Measurements from ENCODE around the gene FOXC2.

The FOXC2 gene

DNA sequence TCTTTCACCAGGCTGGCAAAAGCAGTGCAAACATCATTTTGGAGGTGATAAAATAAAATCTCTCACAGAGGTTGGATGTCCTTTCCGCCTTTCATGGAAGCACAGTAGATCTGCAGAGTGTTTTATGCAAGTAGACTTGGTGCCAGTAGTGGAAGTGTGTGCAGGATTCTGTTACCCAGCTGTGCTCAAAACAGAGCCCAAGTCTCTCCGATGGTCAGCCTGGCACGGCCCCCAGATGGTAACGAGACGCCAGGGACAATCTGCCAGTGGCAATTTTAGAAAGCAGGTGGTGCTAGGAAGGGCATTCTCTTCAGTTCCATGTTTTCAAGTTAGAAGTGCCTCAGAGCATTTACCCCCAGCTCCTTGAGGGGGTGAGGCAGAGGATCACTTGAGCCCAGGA lies 10.1 kb upstream of the FOXC2 start:
- 75% methylated on average over 5 of the region's 5 CpGs for WGBS, 2 experiments
- H3K4me3 ChIP-seq (ENCODE audit: insufficient read depth, low read depth, low read length) = no peak overlapping the region
- no peaks in the 10 kb centered on the region for H3K36me3 ChIP-seq (ENCODE audit: control insufficient read depth, insufficient read depth, low read length)
- H3K27ac ChIP-seq (ENCODE audit: insufficient read depth, low read depth, low read length, poor library complexity, severe bottlenecking) = no peak overlapping the region
- H3K9me3 ChIP-seq (ENCODE audit: control insufficient read depth, low read length) = no peaks in the 10 kb centered on the region
- H3K4me1 ChIP-seq (ENCODE audit: control insufficient read depth, insufficient read depth, low read length) = no peaks in the 10 kb centered on the region
- peaks cover 8% of the 10 kb centered on the region for H3K27me3 ChIP-seq (ENCODE audit: control insufficient read depth, insufficient read depth, low read length, poor library complexity, severe bottlenecking)

DNA sequence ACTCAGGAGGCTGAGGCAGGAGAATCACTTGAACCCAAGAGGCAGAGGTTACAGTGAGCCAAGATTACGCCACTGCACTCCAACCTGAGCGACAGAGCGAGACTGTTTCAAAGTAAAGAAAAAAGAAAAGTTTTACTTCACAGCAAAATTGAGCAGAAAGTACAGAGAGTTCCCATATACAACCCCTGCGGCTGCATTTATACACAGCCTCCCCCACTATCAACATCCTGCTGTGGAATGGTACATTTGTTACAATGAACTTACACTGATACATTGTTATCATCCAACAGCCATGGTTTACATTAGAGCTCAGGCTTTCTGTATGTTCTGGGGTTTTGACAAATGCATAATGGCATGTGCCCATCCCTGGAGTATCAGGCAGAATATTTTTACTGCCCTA lies 9.0 kb upstream of the FOXC2 start:
- Histone ChIP-seq H3K27me3 (ENCODE audit: control insufficient read depth, insufficient read depth, low read length, poor library complexity, severe bottlenecking) (peaks cover 8% of the 10 kb centered on the region), H3K9me3 (ENCODE audit: control insufficient read depth, low read length) (no peaks in the 10 kb centered on the region), H3K4me1 (ENCODE audit: control insufficient read depth, insufficient read depth, low read length) (no peaks in the 10 kb centered on the region), H3K27ac (ENCODE audit: insufficient read depth, low read depth, low read length, poor library complexity, severe bottlenecking) (no peak overlapping the region), H3K4me3 (ENCODE audit: insufficient read depth, low read depth, low read length) (no peak overlapping the region), H3K36me3 (ENCODE audit: control insufficient read depth, insufficient read depth, low read length) (no peaks in the 10 kb centered on the region)
- 92 to 93% methylated on average over 4 of the region's 4 CpGs for WGBS, 2 experiments

- Histone ChIP-seq H3K4me1 (ENCODE audit: control insufficient read depth, insufficient read depth, low read length) (no peaks in the 10 kb centered on the region), H3K9me3 (ENCODE audit: control insufficient read depth, low read length) (no peaks in the 10 kb centered on the region), H3K4me3 (ENCODE audit: insufficient read depth, low read depth, low read length) (no peak overlapping the region), H3K36me3 (ENCODE audit: control insufficient read depth, insufficient read depth, low read length) (no peaks in the 10 kb centered on the region), H3K27me3 (ENCODE audit: control insufficient read depth, insufficient read depth, low read length, poor library complexity, severe bottlenecking) (peaks cover 17% of the 10 kb centered on the region), H3K27ac (ENCODE audit: insufficient read depth, low read depth, low read length, poor library complexity, severe bottlenecking) (no peak overlapping the region)
- WGBS, 2 experiments = 85 to 86% methylated on average over 27 to 28 of the region's 28 CpGs
Measured at GRCh38 chr16:86558355-86559193, 8.1 kb upstream of the FOXC2 start.

- Histone ChIP-seq H3K4me3 (ENCODE audit: insufficient read depth, low read depth, low read length) (no peak overlapping the region), H3K36me3 (ENCODE audit: control insufficient read depth, insufficient read depth, low read length) (no peaks in the 10 kb centered on the region), H3K9me3 (ENCODE audit: control insufficient read depth, low read length) (no peaks in the 10 kb centered on the region), H3K27ac (ENCODE audit: insufficient read depth, low read depth, low read length, poor library complexity, severe bottlenecking) (no peak overlapping the region), H3K27me3 (ENCODE audit: control insufficient read depth, insufficient read depth, low read length, poor library complexity, severe bottlenecking) (peaks cover 30% of the 10 kb centered on the region), H3K4me1 (ENCODE audit: control insufficient read depth, insufficient read depth, low read length) (peaks cover 7% of the 10 kb centered on the region)
- 90 to 95% methylated on average over 9 of the region's 9 CpGs for WGBS, 2 experiments
Measured at GRCh38 chr16:86559802-86560305, 6.8 kb upstream of the FOXC2 start.

DNA sequence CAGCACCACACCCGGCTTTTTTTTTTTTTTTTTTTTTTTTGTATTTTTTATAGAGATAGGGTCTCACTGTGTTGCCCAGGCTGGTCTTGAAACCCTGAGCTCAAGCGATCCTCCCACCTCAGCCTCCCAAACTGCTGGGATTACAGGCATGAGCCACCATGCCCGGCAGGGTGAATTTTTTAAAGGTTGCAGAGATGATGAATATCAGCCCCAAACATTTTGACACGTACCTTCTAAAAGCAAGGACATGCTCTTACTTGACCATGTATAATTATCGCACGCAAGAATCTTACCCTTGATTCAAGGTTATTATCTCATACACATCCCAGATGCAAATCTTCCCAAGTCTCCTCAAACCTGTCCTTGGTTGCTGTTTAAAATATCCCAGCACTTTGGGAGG lies 4.3 kb upstream of the FOXC2 start:
- peaks cover 55% of the 10 kb centered on the region for H3K27me3 ChIP-seq (ENCODE audit: control insufficient read depth, insufficient read depth, low read length, poor library complexity, severe bottlenecking)
- no peak overlapping the region for H3K27ac ChIP-seq (ENCODE audit: insufficient read depth, low read depth, low read length, poor library complexity, severe bottlenecking)
- H3K4me3 ChIP-seq (ENCODE audit: insufficient read depth, low read depth, low read length) = no peak overlapping the region
- H3K36me3 ChIP-seq (ENCODE audit: control insufficient read depth, insufficient read depth, low read length) = no peaks in the 10 kb centered on the region
- H3K4me1 ChIP-seq (ENCODE audit: control insufficient read depth, insufficient read depth, low read length) = peaks cover 7% of the 10 kb centered on the region
- WGBS, 2 experiments = 74 to 75% methylated on average over 5 of the region's 6 CpGs
- no peaks in the 10 kb centered on the region for H3K9me3 ChIP-seq (ENCODE audit: control insufficient read depth, low read length)

- Histone ChIP-seq H3K4me1 (ENCODE audit: control insufficient read depth, insufficient read depth, low read length) (peaks cover 7% of the 10 kb centered on the region), H3K27me3 (ENCODE audit: control insufficient read depth, insufficient read depth, low read length, poor library complexity, severe bottlenecking) (peaks cover 61% of the 10 kb centered on the region), H3K4me3 (ENCODE audit: insufficient read depth, low read depth, low read length) (peak overlapping the region; percentile 5), H3K9me3 (ENCODE audit: control insufficient read depth, low read length) (no peaks in the 10 kb centered on the region), H3K36me3 (ENCODE audit: control insufficient read depth, insufficient read depth, low read length) (no peaks in the 10 kb centered on the region), H3K27ac (ENCODE audit: insufficient read depth, low read depth, low read length, poor library complexity, severe bottlenecking) (no peak overlapping the region)
- 2% methylated on average over 41 of the region's 41 CpGs for WGBS, 2 experiments
Measured at GRCh38 chr16:86563469-86564345, 2.9 kb upstream of the FOXC2 start.

DNA sequence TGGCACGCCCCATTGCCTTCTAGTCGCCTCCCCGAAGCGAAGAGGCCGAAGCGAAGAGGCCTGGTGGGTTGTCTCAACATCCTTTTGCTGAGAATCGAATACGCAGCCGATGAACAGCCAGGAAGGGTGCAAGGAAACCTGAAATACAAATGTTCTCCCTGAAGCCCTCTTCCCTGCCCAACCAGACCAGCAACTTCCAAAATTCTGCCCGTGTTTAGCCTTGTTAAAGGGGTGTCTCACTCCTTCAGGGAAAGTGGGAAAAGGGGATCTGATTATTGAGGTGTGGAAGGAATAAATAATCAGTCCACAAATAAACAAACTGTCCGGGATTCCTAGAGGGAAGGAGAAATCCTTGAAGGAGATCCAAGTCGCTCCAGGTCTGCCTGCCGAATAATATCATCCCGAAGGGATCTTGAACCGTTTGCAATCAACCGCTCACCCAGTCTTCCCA lies 1.4 kb upstream of the FOXC2 start:
- Histone ChIP-seq H3K4me1 (ENCODE audit: control insufficient read depth, insufficient read depth, low read length) (peaks cover 7% of the 10 kb centered on the region), H3K27me3 (ENCODE audit: control insufficient read depth, insufficient read depth, low read length, poor library complexity, severe bottlenecking) (peaks cover 76% of the 10 kb centered on the region), H3K27ac (ENCODE audit: insufficient read depth, low read depth, low read length, poor library complexity, severe bottlenecking) (no peak overlapping the region), H3K4me3 (ENCODE audit: insufficient read depth, low read depth, low read length) (no peak overlapping the region), H3K9me3 (ENCODE audit: control insufficient read depth, low read length) (no peaks in the 10 kb centered on the region), H3K36me3 (ENCODE audit: control insufficient read depth, insufficient read depth, low read length) (no peaks in the 10 kb centered on the region)
- WGBS, 2 experiments = 6 to 8% methylated on average over 15 to 16 of the region's 16 CpGs

DNA sequence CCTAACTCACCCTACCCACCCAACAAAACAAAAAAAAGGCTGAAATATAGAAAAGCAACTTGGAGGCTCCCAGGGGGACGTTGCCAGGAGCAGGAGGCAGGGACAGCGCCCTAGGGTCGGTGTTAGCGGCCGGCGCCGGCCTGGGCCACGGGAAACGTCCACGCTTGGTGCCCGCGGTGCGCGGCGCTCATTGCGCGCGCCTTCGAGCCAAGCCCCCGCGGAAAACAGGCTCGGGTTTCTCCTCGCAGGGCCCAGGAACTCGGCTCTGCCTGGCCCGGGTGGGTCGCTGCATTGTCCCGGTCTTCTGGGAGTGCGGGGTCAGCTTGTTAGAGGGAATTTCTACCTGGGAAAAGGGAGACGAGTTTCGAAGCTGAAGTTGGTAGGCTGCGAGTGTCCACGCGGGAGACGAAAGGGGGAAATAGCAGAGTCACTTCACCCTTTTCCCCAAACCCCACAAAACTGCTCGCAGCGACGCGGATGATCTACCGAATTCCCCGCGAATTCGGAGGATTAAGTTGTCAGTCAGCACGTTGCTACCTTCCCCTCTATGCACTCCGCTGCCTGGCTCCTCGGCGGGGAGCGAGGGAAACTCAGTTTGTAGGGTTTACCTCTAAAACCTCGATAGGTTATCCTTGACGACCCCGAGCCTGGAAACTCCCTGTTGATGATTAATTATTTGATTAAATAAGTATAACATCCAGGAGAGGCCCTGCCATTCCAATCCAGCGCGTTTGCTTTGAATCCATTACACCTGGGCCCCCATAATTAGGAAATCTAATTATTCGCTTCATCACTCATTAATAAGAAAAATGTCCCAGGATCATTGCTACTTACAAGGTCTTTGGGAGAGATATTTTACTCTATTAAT lies 751 bp upstream of the FOXC2 start:
- Histone ChIP-seq H3K36me3 (ENCODE audit: control insufficient read depth, insufficient read depth, low read length) (no peaks in the 10 kb centered on the region), H3K4me3 (ENCODE audit: insufficient read depth, low read depth, low read length) (no peak overlapping the region), H3K27me3 (ENCODE audit: control insufficient read depth, insufficient read depth, low read length, poor library complexity, severe bottlenecking) (peaks cover 83% of the 10 kb centered on the region), H3K4me1 (ENCODE audit: control insufficient read depth, insufficient read depth, low read length) (peaks cover 7% of the 10 kb centered on the region), H3K9me3 (ENCODE audit: control insufficient read depth, low read length) (no peaks in the 10 kb centered on the region), H3K27ac (ENCODE audit: insufficient read depth, low read depth, low read length, poor library complexity, severe bottlenecking) (no peak overlapping the region)
- WGBS, 2 experiments = 1% methylated on average over 50 to 53 of the region's 53 CpGs

- Histone ChIP-seq H3K27me3 (ENCODE audit: control insufficient read depth, insufficient read depth, low read length, poor library complexity, severe bottlenecking) (peaks cover 95% of the 10 kb centered on the region), H3K4me3 (ENCODE audit: insufficient read depth, low read depth, low read length) (peak overlapping the region; percentile 20), H3K27ac (ENCODE audit: insufficient read depth, low read depth, low read length, poor library complexity, severe bottlenecking) (no peak overlapping the region), H3K4me1 (ENCODE audit: control insufficient read depth, insufficient read depth, low read length) (peaks cover 7% of the 10 kb centered on the region), H3K9me3 (ENCODE audit: control insufficient read depth, low read length) (no peaks in the 10 kb centered on the region), H3K36me3 (ENCODE audit: control insufficient read depth, insufficient read depth, low read length) (no peaks in the 10 kb centered on the region)
- 1% methylated on average over 88 of the region's 88 CpGs for WGBS, 2 experiments
Measured at GRCh38 chr16:86566966-86567700, 504 bp downstream of the FOXC2 start.

Measured in ectodermal cell (in vitro differentiated cells).